DMS53 treated with DMSO at 0.1 percent for 48 hours (cell line): ENCODE data around the gene TFDP1.

Experiments used
- DNase-seq: peaks from one replicate; lab custom pipeline; 2025; ENCODE audit not compliant: unreplicated experiment; lab: John Stamatoyannopoulos, UW

Gene TFDP1

DNA sequence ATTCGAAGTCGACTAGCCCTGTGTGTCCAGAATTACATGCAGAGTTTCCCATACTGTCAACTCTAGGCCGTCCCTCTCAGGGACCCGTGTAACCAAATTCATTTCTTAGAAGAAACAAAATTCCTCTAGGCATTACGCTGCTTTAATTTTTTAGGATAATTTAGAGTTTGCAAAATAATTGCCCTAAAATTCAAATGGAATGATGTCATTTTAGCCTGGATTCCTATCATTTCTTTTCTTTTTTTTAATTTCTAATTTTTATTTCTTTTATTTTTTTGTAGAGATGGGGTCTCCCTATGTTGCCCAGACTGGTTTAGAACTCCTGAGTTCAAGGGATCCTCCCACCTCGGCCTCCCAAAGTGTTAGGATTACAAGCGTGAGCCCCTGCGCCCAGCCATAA, 74.8 kb downstream of the TFDP1 start:
- no peak for DNase-seq

DNA sequence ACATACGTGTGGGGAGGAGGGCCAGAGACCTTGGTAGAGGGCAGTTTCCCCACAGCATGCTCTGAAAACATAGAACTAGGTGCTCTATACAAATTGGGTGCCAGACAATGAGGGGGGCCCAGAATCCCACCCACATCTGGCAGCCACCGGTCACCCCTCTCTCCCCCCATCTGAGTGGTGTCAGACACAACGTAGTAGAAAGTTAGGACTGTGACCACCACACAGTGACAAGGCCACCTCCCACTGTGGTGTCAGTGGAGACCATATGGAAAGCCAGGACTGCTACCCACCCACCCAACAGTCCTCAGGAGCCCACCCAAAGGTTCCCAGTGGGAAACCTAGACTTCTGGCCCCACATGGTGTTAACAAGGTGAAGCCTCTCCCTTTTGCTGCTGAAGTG, 75.5 kb downstream of the TFDP1 start:
- DNase-seq = no peak

DNA sequence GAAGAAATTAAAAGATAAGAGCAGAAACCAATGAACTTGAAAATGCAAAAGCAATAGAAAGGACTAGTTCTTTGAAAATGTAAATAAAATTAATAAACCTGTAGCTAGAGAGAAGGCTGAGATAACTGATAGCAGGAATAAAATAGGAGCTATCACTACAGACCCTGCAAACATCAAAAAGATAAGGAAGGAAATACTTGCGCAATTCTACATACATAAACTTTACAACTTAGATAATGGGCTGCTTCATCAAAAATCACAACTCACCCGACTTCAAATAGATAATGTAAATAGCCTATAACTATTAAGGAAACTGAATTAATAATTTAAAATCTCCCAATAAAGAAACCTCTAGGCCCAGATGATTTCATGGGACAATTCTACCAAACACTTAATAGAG, 77.0 kb downstream of the TFDP1 start:
- no peak for DNase-seq

DNA sequence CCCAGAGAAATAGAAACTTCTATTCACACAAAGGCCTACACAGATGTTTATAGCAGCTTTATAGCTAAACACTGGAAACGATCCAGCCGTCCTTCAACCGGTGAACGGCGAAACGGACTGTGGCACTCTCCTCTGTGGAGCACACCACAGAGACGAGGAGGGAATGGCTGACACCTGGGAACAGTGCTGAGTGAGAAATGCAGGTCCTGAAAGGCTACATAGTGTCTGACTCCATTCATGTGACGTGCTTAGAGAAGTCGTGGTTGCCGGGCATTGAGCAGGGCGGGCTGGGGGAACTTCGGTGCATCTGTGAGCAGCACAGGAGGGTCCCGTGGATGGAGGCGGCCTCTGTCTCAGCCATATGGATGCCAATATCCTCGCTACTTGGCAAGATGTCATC, 79.4 kb downstream of the TFDP1 start:
- DNase-seq = no peak

DNA sequence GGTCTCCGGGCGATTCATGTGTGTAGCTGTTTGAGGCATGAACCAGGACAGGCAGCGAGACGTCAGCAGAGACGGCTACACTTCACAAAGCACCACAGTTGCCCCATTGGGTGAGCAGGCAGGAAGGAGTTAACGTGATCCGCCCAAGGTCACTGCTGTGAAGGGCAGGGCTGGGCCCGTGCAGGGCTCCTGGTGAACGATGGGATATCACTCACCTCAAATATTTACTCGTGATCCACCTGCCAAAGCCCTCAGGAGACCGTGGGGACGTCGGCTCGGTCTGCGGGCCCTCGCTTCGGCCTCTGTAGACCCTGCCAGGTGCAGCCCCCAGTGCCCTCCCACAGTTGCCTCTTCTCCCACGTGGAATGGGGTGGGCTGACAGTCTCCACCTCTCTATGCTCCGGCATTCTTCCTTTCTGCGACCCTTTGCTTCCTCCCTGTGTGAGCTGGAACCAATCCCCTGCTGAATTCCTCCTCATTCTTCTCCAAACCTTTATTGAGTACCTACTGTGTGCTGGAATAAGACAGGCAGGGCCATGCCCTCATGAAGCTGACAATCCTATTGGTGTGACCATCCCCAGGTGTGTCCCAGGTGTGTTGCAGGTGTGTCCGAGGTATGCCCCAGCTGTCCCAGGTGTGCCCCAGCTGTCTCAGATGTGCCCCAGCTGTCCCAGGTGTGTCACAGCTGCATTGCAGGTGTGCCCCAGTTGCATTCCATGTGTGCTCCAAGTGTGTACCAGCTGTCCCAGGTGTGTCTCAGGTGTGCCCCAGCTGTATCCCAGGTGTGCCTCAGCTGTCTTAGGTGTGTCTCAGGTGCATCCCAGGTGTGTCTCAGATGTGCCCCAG, 80.4 kb downstream of the TFDP1 start:
- DNase-seq = no peak

DNA sequence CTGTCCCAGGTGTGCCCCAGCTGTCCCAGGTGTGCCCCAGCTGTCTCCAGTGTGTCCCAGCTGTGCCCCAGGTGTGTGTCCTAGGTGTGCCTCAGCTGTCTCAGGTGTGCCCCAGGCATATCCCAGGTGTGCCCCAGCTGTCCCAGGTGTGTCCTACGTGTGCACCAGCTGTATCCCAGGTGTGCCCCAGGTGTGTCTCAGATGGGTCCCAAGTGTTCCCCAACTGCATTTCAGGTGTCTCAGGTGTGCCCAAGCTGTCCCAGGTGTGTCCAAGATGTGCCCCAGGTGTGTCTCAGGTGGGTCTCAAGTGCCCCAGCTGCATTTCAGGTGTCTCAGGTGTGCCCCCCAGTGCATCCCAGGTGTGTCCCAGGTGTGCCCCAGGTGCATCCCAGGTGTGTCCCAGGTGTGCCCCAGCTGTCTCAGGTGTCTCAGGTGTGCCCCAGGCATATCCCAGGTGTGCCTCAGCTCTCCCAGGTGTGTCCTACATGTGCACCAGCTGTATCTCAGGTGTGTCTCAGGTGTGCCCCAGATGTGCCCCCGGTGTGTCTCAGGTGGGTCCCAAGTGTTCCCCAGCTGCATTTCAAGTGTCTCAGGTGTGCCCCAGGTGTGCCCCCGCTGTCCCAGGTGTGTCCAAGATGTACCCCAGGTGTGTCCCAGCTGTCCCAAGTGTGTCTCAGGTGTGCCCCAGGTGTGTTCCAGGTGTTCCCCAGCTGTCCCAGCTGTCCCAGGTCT, 81.2 kb downstream of the TFDP1 start:
- no peak for DNase-seq

DNA sequence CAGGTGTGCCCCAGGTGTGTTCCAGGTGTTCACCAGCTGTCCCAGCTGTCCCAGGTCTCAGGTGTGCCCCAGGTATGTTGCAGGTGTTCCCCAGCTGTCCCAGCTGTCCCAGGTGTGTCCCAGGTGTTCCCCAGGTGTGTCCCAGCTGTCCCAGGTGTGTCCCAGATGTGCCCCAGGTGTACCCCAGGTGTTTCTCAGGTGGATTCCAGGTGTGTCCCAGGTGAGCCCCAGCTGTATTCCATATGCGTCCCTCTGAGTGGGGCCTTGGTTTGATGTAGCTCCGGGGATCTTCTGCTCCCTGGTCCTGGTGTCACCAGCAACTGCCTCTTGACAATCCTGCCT, 81.7 kb downstream of the TFDP1 start:
- no peak for DNase-seq

DNA sequence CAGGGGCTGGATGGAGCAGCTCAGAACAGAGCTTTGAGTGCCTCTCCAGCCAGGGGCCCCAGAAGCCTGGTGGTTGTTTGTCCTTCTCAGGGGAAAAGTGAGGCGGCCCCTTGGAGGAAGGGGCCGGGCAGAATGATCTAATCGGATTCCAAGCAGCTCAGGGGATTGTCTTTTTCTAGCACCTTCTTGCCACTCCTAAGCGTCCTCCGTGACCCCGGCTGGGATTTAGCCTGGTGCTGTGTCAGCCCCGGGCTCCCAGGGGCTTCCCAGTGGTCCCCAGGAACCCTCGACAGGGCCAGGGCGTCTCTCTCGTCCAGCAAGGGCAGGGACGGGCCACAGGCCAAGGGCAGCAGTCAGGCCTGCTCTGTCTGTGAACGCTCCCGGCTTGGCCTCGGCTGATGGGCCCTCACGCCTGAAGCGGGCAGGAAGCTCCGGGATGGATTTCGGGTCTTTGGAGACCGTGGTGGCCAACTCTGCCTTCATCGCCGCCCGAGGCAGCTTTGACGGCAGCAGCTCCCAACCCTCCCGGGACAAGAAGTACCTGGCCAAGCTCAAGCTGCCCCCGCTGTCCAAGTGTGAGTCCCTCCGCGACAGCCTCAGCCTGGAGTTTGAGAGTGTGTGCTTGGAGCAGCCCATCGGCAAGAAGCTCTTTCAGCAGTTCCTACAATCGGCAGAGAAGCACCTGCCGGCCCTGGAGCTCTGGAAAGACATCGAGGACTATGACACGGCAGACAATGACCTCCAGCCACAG, 82.6 kb downstream of the TFDP1 start, which contains the start of gene GRK1:
TSS of gene GRK1 (plus strand) at position 269 of the 751 bp plus-strand sequence. CDS start at position 437, 168 bp downstream.
- no peak for DNase-seq

DNA sequence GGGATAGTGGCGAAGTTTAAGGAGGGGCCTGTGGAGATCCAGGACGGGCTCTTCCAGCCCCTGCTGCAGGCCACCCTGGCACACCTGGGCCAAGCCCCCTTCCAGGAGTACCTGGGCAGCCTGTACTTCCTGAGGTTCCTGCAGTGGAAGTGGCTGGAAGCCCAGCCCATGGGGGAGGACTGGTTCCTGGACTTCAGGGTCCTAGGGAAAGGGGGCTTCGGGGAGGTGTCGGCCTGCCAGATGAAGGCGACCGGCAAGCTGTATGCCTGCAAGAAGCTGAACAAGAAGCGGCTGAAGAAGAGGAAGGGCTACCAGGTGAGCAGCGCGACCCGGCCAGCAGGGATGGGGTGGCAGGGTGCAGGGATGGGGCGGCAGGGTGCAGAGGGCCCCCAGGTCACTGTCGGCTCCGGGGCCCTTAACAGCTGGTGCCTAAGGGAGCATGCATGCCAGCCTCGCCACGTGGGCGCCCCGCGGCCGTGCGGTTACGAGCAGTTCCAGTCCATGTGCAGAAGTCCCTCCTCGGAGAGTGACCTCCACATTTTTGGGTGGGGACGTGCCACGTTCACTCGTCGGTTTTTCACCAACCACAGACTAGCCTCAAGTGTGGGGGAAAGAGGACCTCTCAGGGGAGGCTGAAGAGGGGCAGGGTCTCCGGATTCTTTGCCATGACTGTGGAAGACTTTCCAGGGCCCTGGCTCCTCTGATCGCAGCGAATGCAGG, 83.4 kb downstream of the TFDP1 start:
- DNase-seq = no peak

DNA sequence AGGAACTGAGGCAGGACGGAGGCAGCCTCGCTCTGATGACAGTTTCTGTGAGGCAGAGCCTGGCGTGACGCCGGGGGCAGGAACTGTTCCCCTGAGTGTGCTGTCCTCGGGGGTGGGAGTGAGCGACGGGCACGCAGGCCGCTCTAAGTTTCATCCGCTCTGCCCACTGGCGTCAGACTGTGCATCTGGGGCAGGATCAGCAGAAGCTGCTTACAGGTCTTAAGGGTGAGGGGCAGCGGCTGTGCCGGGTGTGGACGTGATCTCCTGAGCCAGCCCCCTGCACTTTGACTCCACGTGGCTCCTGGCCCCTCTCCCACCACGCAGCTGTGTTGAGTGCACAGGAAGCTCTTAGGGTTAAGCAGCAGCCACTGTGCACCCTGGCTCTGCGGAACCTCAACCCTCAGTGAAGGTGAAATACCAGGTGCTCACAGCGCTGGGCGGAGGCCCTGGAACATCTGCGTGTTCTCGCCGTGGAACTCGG, 84.0 kb downstream of the TFDP1 start:
- no peak for DNase-seq

DNA sequence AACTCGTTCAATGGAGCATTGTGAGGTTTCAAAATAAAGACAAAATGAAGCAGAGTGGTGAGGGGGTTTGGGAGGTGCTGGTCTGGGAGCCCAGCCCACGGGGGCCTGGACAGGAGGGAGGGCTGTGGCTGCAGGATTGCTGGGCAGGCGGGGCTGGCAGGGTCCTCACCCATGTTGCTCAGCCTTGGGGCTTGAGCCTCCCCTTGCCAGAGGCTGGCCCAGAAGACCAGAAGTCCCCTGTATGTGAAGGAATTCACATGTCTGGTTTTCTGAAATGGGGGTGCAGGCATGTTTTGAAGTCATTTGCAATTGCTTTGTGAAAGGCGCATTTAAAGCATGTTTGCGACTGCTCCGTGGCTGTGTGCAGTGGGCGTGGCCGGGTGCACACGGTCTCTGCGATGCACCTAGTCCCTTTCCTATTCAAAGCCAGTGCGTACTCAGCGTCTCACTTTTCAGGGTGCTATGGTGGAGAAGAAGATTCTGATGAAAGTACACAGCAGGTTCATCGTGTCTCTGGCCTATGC, 84.7 kb downstream of the TFDP1 start:
- DNase-seq = no peak

DNA sequence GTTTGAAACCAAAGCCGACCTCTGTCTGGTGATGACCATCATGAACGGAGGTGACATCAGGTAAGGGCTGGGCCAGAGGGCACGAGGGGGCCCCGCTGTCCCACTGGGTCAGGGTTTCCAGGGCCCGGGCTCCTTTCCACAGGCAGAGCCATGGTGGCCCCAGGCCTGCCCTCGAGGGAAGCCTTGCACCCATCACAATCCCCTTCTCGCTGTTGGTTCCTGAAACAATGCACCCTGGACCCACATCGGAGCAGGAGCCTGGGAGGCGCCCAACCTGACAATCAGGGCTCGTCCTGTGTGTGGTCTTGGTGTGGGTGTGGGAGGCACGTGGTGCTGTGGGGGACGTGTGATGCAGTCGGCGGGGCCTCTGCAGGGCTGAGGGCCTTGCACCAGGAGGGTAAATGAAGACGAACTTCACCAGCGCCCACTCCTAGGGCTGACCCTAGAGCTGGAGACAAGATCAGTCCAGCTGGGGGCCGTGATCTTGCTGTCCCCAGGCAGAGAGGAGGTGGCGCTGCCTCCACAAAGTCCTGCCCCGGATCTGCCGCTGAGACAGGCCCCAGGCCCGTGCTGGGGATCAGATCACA, 85.3 kb downstream of the TFDP1 start:
- DNase-seq = no peak

DNA sequence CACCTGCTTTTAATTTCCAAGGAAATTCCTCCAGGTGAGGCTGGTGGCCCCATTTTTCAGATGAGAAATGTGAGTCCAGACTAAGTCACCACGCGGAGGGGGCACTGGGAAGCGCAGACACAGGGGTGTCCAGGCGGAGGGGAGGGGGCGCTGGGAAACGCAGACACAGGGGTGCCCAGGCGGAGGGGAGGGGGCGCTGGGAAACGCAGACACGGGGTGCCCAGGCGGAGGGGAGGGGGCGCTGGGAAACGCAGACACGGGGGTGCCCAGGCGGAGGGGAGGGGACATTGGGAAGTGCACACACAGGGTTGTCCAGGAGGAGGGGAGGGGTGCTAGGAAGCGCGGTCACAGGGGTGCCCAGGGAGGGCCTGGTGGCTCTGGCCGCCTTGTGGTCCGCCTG, 86.0 kb downstream of the TFDP1 start:
- DNase-seq = no peak

DNA sequence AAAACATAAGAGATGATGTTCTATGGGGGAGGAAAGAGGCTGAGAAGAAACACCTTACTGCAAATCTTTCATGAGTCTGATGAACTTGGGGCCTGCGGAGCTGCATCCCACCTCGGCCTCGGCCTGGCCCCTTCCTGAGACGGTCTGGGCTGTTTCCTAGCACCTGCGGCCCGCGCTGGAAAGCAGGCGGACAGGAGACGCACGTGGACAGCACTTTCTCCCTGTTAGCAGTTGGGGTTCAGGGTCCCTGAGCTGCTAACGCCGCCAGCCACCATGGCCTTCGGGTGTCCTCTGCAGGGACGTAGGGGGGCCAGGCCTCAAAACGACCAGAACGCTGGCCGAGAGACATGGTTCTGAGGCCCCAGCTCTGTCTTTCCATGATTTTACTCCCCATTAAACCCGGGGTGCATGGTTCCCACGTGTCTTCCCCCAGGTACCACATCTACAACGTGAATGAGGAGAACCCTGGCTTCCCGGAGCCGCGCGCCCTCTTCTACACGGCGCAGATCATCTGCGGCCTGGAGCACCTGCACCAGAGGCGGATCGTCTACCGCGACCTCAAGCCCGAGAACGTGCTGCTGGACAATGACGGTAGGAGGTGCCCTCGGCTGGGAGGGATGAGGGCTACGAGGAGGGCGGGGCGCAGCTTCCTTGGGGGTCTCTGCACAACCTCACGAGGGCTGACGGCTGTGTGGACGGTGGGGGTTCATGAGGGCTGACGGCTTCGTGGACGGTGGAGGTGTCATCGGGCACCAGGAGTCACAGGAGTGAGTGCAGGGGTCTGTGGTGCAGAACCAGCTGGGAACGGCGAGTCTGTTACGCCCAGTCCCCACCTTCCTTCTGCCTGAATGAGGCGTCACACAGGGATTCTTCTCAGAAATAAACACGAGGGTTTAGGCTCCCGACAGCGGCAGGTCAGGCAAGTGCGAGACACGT, 86.8 kb downstream of the TFDP1 start:
- DNase-seq = no peak

DNA sequence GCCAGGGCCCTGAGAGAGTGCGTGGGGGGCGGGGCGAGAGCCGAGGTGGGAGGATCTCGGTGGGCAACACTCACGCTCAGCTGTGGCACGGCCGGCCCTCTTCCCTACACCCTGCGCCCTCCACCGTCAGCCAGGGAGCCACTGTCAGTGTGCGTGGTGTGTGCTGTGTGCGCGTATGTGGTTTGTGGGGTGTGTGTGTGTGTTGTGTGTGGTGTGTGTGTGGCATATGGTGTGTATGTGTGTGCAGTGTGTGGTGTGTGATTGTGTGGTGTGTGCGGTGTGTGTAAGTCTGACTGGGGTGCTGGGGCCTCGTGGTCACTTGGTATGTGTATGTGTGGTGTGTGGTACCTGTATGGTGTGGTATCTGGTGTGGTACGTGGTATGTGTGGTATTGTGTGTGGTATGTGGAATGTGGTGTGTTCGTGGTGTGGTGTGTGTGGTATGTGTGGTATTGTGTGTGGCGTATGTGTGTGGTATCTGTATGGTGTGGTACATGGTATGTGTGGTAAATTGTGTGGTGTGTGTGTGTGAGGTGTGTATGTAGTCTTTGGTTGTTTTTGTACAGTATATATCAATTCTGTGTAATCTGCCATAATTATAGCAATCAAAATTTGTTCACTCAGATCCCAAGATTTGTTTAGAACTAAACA, 87.6 kb downstream of the TFDP1 start:
- no peak for DNase-seq
